ENCODE measurements around the gene EIF2AK3.

- TF ChIP-seq POLR2A (IDR thresholded peaks at IDR 0.05; ENCODE audit: low read depth, low read length) (no peak), IRF4 (IDR thresholded peaks at IDR 0.05; ENCODE audit: low read depth, low read length) (no peak), FOS (IDR thresholded peaks at IDR 0.05; ENCODE audit: borderline replicate concordance, extremely low read depth, insufficient read length) (no peak), CTCF (IDR thresholded peaks at IDR 0.05 in 2 of 3, conservative IDR thresholded peaks at IDR 0.05 in 1 of 3; ENCODE audit: control insufficient read depth in 2 of 3, extremely low read depth in 1 of 3, insufficient read depth in 1 of 3, low read depth in 3 of 3, low read length in 3 of 3) (no peak)
Observed at GRCh38 chr2:88668862-88669261, 41.6 kb upstream of the EIF2AK3 start.
